Adrenal gland (tissue), 12 donors: ENCODE measurements around the gene ABCG2. TPM values are rescaled to one million over a fixed set of nuclear protein-coding genes. Genes with fewer than 3 reads are reported as not detected.

Experiments
- DNase-seq, 7 donors: peaks; one replicate each; pipeline ENCODE4 v3.0.0-alpha.2; 2019 to 2020
- H3K27ac ChIP-seq, 5 donors: fragments of 200-600 bp; sonication (generic) in 4 of 5; 1 replicate in 3 of 5; 2 replicates in 2 of 5; pipeline versions ENCODE4 v1.5.1 to v1.8.0; 2016 to 2020; ENCODE audit warnings: mild to moderate bottlenecking in 1 of 5
- H3K27me3 ChIP-seq: fragments of 200-600 bp; 2 replicates; pipeline ENCODE4 v1.8.0; 2021
- H3K36me3 ChIP-seq, 2 donors: fragments of 200-600 bp; replicated peaks in 1 of 2; 1 replicate in 1 of 2; 2 replicates in 1 of 2; pipeline versions ENCODE4 v1.5.1 to v1.8.0; 2018 to 2022
- H3K4me1 ChIP-seq, 2 donors: fragments of 200-600 bp; replicated peaks in 1 of 2; 1 replicate in 1 of 2; 2 replicates in 1 of 2; pipeline versions ENCODE4 v1.5.1 to v1.8.0; 2018 to 2021
- H3K4me3 ChIP-seq, 4 donors: fragments of 200-600 bp; sonication (generic) in 3 of 4; one replicate each; pipeline ENCODE4 v1.5.1; 2016 to 2018
- H3K9me3 ChIP-seq, 3 donors: fragments of 200-600 bp; sonication (generic) in 1 of 3; replicated peaks in 1 of 3; 1 replicate in 2 of 3; 2 replicates in 1 of 3; pipeline versions ENCODE4 v1.5.1 to v1.8.0; 2016 to 2021
- CTCF ChIP-seq, 6 experiments: fragments of 450-650 bp in 4 of 6; fragments of 200-600 bp in 2 of 6; sonication (generic) in 1 of 6; IDR thresholded peaks; 1 replicate in 5 of 6; 2 replicates in 1 of 6; pipeline versions ENCODE4 v1.5.1 to v1.8.0; 2016 to 2021; ENCODE audit warnings: antibody characterized with exemption in 6 of 6, mild to moderate bottlenecking in 2 of 6, moderate library complexity in 1 of 6
- POLR2A ChIP-seq, 2 donors: fragments of 450-650 bp; IDR thresholded peaks; one replicate each; pipeline ENCODE4 v1.6.1; 2017; ENCODE audit warnings: antibody characterized with exemption in 2 of 2, mild to moderate bottlenecking in 2 of 2, moderate library complexity in 1 of 2
- WGBS, 4 donors: extraction: QIAGEN DNeasy Blood & Tissue Kit in 2 of 4; methylation state at CpG; one replicate each; pipeline versions ENCODE4 v1.1.5 to v1.1.7; 2013 to 2017; 5-methylcytosine and 5-hydroxymethylcytosine counted together
- intact Hi-C, 2 donors: fragments of 100-400 bp; cut with DNase I; formaldehyde crosslinking; loops; one replicate each; pipeline versions ENCODE4 v1.14.1 to v1.15.0; 2022 to 2023
- polyA plus RNA-seq, 3 donors: library from polyadenylated mRNA; stranded (reverse); fragments of 200-250 nt in 2 of 3; fragments of 350-450 nt in 1 of 3; fragmentation: Illumina TruSeq in 1 of 3; extraction: RNeasy Lipid Tissue Mini Kit (QIAGEN cat#74804) in 1 of 3; gene quantifications; one replicate each; pipeline ENCODE4 v1.2.3, GENCODE V29; 2013 to 2014
- total RNA-seq, 9 donors: library from RNA; depleted of rRNA in 4 of 9; stranded (reverse); fragments of >200 nt in 4 of 9; fragments of 120-200 nt in 1 of 9; fragmentation: NEBNext Ultra II Directional in 1 of 9; extraction: Animal tissue kit (Norgen Biotek cat#: 25700) in 1 of 9; gene quantifications; one replicate each; pipeline versions ENCODE4 v1.1.0 to v1.2.4, GENCODE V29; 2013 to 2023
- donor health status: healthy with polysubstance abuse.
- donor health status: Bipolar disorder and iron deficiency.
- donor health status: DM: yes; HTN: yes; CAD: no.
- donor health status: DM: no; HTN: no; CAD: no.
- donor health status: DM: no; HTN: no; CAD: no.
- donor health status: DM: yes; HTN: yes; CAD: no.

The ABCG2 gene
- total and polyA plus RNA-seq, 12 donors: 2.0 to 22.0 (median 6.4) TPM

DNA sequence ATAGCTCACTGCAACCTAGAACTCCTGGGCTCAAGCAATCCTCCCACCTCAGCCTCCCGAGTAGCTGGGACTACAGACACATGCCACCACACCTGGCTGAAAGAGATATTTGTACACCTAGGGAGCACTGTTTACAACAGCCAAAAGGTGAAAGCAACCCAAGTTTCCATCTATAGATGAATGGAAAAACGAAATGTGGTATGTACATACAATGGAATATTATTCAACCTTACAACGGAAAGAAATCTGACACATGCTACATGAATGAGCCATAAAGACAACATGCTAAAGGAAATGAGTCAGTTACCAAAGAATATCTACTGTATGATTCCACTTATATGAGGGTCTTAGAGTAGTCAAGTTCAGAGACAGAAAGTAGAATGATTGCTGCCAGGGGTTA lies 52.2 kb downstream of the ABCG2 start:
- H3K4me3 ChIP-seq: no peak overlapping the region
- H3K27me3 ChIP-seq: no peaks in the 10 kb centered on the region
- intact Hi-C loops: no loop called here
- peaks cover 8 to 12% of the 10 kb centered on the region in 2 donors for H3K4me1 ChIP-seq
- no peak for TF ChIP-seq CTCF (IDR thresholded peaks at IDR 0.05)
- no peak for TF ChIP-seq POLR2A (IDR thresholded peaks at IDR 0.05)
- DNase-seq: no peak
- H3K36me3 ChIP-seq: no peaks in the 10 kb centered on the region
- 88 to 91% (median 91%) methylated on average over 3 of the region's 3 CpGs for whole genome bisulfite sequencing, 4 donors
- no peak overlapping the region for H3K27ac ChIP-seq
- H3K9me3 ChIP-seq: no peaks in the 10 kb centered on the region

DNA sequence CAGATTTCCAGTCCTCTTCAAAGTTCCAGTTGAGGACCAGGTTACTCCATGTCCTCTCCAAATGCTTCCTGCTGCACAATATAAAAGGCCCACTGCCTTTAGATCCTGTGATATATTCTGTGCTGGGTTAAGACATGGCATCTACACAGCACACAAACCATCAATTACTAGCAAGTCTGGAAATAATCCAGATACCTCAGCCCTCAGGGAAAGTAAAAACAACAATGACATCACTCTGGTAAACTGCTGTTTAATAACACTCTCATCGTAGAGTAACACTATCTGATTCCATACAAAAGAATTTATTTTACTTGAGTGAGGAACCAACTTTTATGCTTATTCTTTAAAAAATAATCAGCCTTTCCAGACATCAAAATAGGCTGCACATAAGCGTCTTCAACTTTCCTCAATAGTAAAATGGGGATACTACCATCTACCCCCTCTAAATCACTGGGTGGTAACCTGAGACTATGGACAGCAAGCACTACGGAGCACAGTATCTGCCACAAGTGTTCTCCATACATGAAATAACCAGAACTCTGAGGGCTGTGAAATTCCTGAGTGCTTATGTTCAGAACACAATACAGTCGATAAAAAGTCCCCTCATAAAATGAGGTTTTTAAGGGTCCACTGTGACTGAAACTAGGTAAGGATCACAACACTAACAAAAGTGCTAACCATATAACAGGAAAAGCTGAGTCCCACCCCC lies 53.4 kb downstream of the ABCG2 start:
- H3K4me3 ChIP-seq: no peak overlapping the region
- H3K27ac ChIP-seq: no peak overlapping the region
- DNase-seq: no peak
- intact Hi-C loops: no loop called here
- TF ChIP-seq POLR2A (IDR thresholded peaks at IDR 0.05) (no peak), CTCF (IDR thresholded peaks at IDR 0.05) (no peak)
- H3K36me3 ChIP-seq: no peaks in the 10 kb centered on the region
- 76 to 81% (median 78%) methylated on average over 4 of the region's 4 CpGs for WGBS, 4 donors
- H3K4me1 ChIP-seq: peaks cover 8 to 12% of the 10 kb centered on the region in 2 donors
- no peaks in the 10 kb centered on the region for H3K27me3 ChIP-seq
- no peaks in the 10 kb centered on the region for H3K9me3 ChIP-seq

- H3K9me3 ChIP-seq: no peaks in the 10 kb centered on the region
- TF ChIP-seq CTCF (IDR thresholded peaks at IDR 0.05) (no peak), POLR2A (IDR thresholded peaks at IDR 0.05) (no peak)
- H3K4me1 ChIP-seq: peaks cover 0 to 2% of the 10 kb centered on the region in 2 donors
- H3K27me3 ChIP-seq: no peaks in the 10 kb centered on the region
- no peaks in the 10 kb centered on the region for H3K36me3 ChIP-seq
- DNase-seq: no peak
- 72 to 82% (median 78%) methylated on average over 7 of the region's 7 CpGs for WGBS, 4 donors
- H3K27ac ChIP-seq: no peak overlapping the region
- no peak overlapping the region for H3K4me3 ChIP-seq
- intact Hi-C loops: no loop called here
Observed at GRCh38 chr4:88102026-88102425, 56.4 kb downstream of the ABCG2 start.

DNA sequence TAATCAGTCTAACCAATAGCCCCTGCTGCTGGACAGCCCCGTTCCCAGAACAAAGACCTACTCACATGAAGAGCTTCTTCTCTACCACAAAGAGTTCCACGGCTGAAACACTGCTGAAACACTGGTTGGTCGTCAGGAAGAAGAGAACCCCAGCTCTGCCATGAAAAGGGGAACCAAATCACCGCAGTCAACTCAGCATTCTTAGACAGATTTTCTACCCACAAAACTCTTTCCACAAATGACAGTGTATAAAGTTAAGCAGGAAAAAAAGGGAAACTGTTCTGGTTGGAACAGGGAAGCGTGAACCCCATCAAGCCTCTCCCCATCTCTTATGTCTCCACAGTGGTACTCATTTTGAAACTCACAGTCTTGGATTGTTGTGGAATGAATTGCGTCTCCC lies 57.3 kb downstream of the ABCG2 start:
- no peaks in the 10 kb centered on the region for H3K27me3 ChIP-seq
- peak in 5 of 7 donors; percentile 8 to 26 (median 22) for DNase-seq
- TF ChIP-seq CTCF (IDR thresholded peaks at IDR 0.05): no peak
- TF ChIP-seq POLR2A (IDR thresholded peaks at IDR 0.05): no peak
- no peak overlapping the region for H3K27ac ChIP-seq
- no peaks in the 10 kb centered on the region for H3K36me3 ChIP-seq
- intact Hi-C loops: no loop called here
- no peaks in the 10 kb centered on the region for H3K4me1 ChIP-seq
- WGBS, 4 donors: 75 to 88% (median 80%) methylated on average over 5 to 6 of the region's 6 CpGs
- H3K4me3 ChIP-seq: no peak overlapping the region
- H3K9me3 ChIP-seq: no peaks in the 10 kb centered on the region
